GM12878 (cell line): ENCODE measurements around the gene TNFRSF8. TPM values are rescaled to one million over a fixed set of nuclear protein-coding genes. Genes with fewer than 3 reads are reported as not detected.

Experiments used
- ATAC-seq: fragments of 200-7000 bp; cut with Tn5 transposase; 3 replicates; pipeline ENCODE4 v1.9.1; 2020; ENCODE audit warnings: mild to moderate bottlenecking, moderate library complexity
- BruUV-seq: library from RNA; stranded (reverse); fragments of 400-500 nt; replicated peaks from 2 replicates; lab custom pipeline; 2021; lab: Mats Ljungman, UMichigan
- CTCF ChIA-PET: fragments of 300-600 bp; sonication (Branson Sonifier 250); formaldehyde crosslinking; extraction: SDS; loops from one replicate; lab custom pipeline; 2021; ENCODE audit warnings: inconsistent platforms; lab: Yijun Ruan, JAX
- POLR2A ChIA-PET: fragments of 350-600 bp; formaldehyde crosslinking; extraction: SDS; loops from one replicate; lab custom pipeline; 2021; ENCODE audit warnings: inconsistent platforms; lab: Charles Lee
- RAD21 ChIA-PET: fragments of 300-600 bp; sonication (Branson Sonifier 250); formaldehyde crosslinking; loops from one replicate; lab custom pipeline; 2023; ENCODE audit warnings: antibody characterized with exemption; ENCODE audit not compliant: unreplicated experiment; lab: Charles Lee
- SMC1A ChIA-PET: fragments of 300-600 bp; sonication (Branson Sonifier 250); formaldehyde crosslinking; loops from one replicate; lab custom pipeline; 2023; ENCODE audit not compliant: unreplicated experiment, uncharacterized antibody; lab: Charles Lee
- DNase-seq: peaks from one replicate; pipeline ENCODE4 v3.0.0-alpha.2; 2011; ENCODE audit warnings: low read depth, low spot score
- FAIRE-seq: peaks from 3 replicates; lab custom pipeline; 2011; peaks lifted over from hg19 to GRCh38; lab: Jason Lieb, UNC
- H2AFZ ChIP-seq: 2 replicates; pipeline ENCODE4 v1.6.0; 2011; ENCODE audit warnings: low read depth, low read length, control low read depth; ENCODE audit not compliant: control insufficient read depth
- H3K27ac ChIP-seq: 2 replicates; pipeline ENCODE4 v1.5.1; 2011; ENCODE audit warnings: control low read depth; ENCODE audit not compliant: control insufficient read depth, insufficient read depth
- H3K27me3 ChIP-seq, 2 experiments: replicated peaks in 1 of 2; 2 replicates each; pipeline versions ENCODE4 v1.6.0 to v1.6.1; 2011; ENCODE audit warnings: low read length in 1 of 2; ENCODE audit not compliant: control insufficient read depth in 2 of 2, insufficient read depth in 2 of 2
- H3K36me3 ChIP-seq, 2 experiments: 2 replicates each; pipeline ENCODE4 v1.5.1; 2011; ENCODE audit warnings: low read length in 1 of 2; ENCODE audit not compliant: control insufficient read depth in 2 of 2, insufficient read depth in 2 of 2
- H3K4me1 ChIP-seq: 2 replicates; pipeline ENCODE4 v1.6.1; 2011; ENCODE audit warnings: mild to moderate bottlenecking, low read length, moderate library complexity, mixed read lengths; ENCODE audit not compliant: control insufficient read depth, insufficient read depth
- H3K4me2 ChIP-seq: 2 replicates; pipeline ENCODE4 v1.6.0; 2011; ENCODE audit warnings: control low read depth; ENCODE audit not compliant: control insufficient read depth, insufficient read depth
- H3K4me3 ChIP-seq: fragments of 200-600 bp; sonication (generic); 2 replicates; pipeline ENCODE4 v1.5.1; 2016
- H3K79me2 ChIP-seq: 2 replicates; pipeline ENCODE4 v1.6.0; 2011; ENCODE audit warnings: low read length; ENCODE audit not compliant: control insufficient read depth, insufficient read depth
- H3K9ac ChIP-seq: 2 replicates; pipeline ENCODE4 v1.8.0; 2011; ENCODE audit warnings: low read length, control low read depth, mixed read lengths; ENCODE audit not compliant: control insufficient read depth, insufficient read depth
- H3K9me3 ChIP-seq: replicated peaks from 3 replicates; pipeline ENCODE4 v1.5.1; 2011; ENCODE audit warnings: mild to moderate bottlenecking, low read length; ENCODE audit not compliant: control insufficient read depth, insufficient read depth
- H4K20me1 ChIP-seq: 2 replicates; pipeline ENCODE4 v1.6.0; 2011; ENCODE audit not compliant: control insufficient read depth, insufficient read depth
- CBX3 ChIP-seq: fragments of 200-600 bp; sonication (generic); IDR thresholded peaks from 2 replicates; pipeline ENCODE4 v1.6.1; 2016; ENCODE audit warnings: low read depth, borderline replicate concordance
- E2F8 ChIP-seq: fragments of 450-650 bp; IDR thresholded peaks from 2 replicates; pipeline ENCODE4 v1.6.1; 2018; ENCODE audit warnings: mild to moderate bottlenecking, low read depth, moderate library complexity; ENCODE audit not compliant: partially characterized antibody
- ELK1 ChIP-seq: IDR thresholded peaks from 2 replicates; pipeline ENCODE4 v1.6.1; 2012; ENCODE audit warnings: low read depth, low read length, improper control_type of control experiment
- EP300 ChIP-seq, 2 experiments: fragments of 150-350 bp in 1 of 2; IDR thresholded peaks; 2 replicates each; pipeline ENCODE4 v1.6.1; 2011 to 2012; ENCODE audit warnings: low read depth in 2 of 2, low read length in 2 of 2, borderline replicate concordance in 1 of 2, improper control_type of control experiment in 1 of 2, inconsistent platforms in 1 of 2; ENCODE audit not compliant: control insufficient read depth in 1 of 2
- ESRRA ChIP-seq: IDR thresholded peaks from 2 replicates; pipeline ENCODE4 v1.6.1; 2012; ENCODE audit warnings: mild to moderate bottlenecking, low read length, improper control_type of control experiment
- KDM1A ChIP-seq: fragments of 200-600 bp; sonication (generic); IDR thresholded peaks from 2 replicates; pipeline ENCODE4 v1.6.1; 2016; ENCODE audit warnings: borderline replicate concordance
- NBN ChIP-seq: fragments of 450-650 bp; IDR thresholded peaks from 2 replicates; pipeline ENCODE4 v1.6.1; 2016
- NR2F1 ChIP-seq: fragments of 450-650 bp; conservative IDR thresholded peaks from 2 replicates; pipeline ENCODE4 v1.6.1; 2017; ENCODE audit warnings: mild to moderate bottlenecking
- POLR2A ChIP-seq: IDR thresholded peaks from 2 replicates; pipeline ENCODE4 v1.6.1; 2011; ENCODE audit warnings: low read depth, mild to moderate bottlenecking, low read length
- RAD21 ChIP-seq: IDR thresholded peaks from 2 replicates; pipeline ENCODE4 v1.6.1; 2011; ENCODE audit warnings: mild to moderate bottlenecking, low read depth, low read length, moderate library complexity; ENCODE audit not compliant: insufficient read depth
- RELA ChIP-seq: fragments of 450-650 bp; IDR thresholded peaks from 2 replicates; pipeline ENCODE4 v1.8.0; 2014; ENCODE audit warnings: borderline replicate concordance; ENCODE audit not compliant: partially characterized antibody
- SIX5 ChIP-seq: IDR thresholded peaks from 2 replicates; pipeline ENCODE4 v1.6.1; 2011; ENCODE audit warnings: mild to moderate bottlenecking, low read depth, low read length, moderate library complexity; ENCODE audit not compliant: severe bottlenecking
- SREBF1 ChIP-seq: IDR thresholded peaks from 2 replicates; pipeline ENCODE4 v1.6.1; 2012; ENCODE audit warnings: mild to moderate bottlenecking, low read length
- ZNF384 ChIP-seq: IDR thresholded peaks from 2 replicates; pipeline ENCODE4 v1.6.1; 2012; ENCODE audit warnings: low read depth, mild to moderate bottlenecking, low read length, improper control_type of control experiment, borderline replicate concordance
- WGBS: methylation state at CpG from one replicate; pipeline ENCODE4 v1.1.6; 2016; ENCODE audit warnings: low lambda C conversion rate; ENCODE audit not compliant: insufficient replicate concordance, insufficient coverage; ENCODE audit errors: missing lambda C conversion rate; 5-methylcytosine and 5-hydroxymethylcytosine counted together
- in situ Hi-C: fragments of 300-500 bp; cut with MboI; formaldehyde crosslinking; loops from 9 replicates; pipeline ENCODE4 v1.14.3; 2018; ENCODE audit warnings: mixed read lengths
- intact Hi-C: fragments of 100-400 bp; cut with micrococcal nuclease; formaldehyde crosslinking; loops from one replicate; pipeline ENCODE4 v1.14.2; 2022; ENCODE audit not compliant: unreplicated experiment
- polyA plus RNA-seq, 11 experiments: library from polyadenylated mRNA; depleted of rRNA in 4 of 11; unstranded in 6 of 11; stranded (reverse) in 5 of 11; fragments of >200 nt; fragmentation: Nextera tagmentation in 4 of 11; fragmentation: Illumina TruSeq in 1 of 11; extraction: Ambion mirVana in 4 of 11; extraction: Trizol in 1 of 11; gene quantifications; 1 replicate in 1 of 11; 2 replicates in 10 of 11; pipeline versions ENCODE4 v1.2.1 to v1.2.3, GENCODE V29; 2011 to 2016; ENCODE audit warnings: inconsistent platforms in 2 of 11, missing spikeins in 2 of 11, low read depth in 1 of 11
- total RNA-seq, 4 experiments: library from RNA; depleted of rRNA in 3 of 4; stranded (reverse); fragments of >200 nt in 3 of 4; fragmentation: Illumina TruSeq in 1 of 4; extraction: Trizol in 1 of 4; gene quantifications; 2 replicates each; pipeline versions ENCODE4 v1.2.1 to v1.2.3, GENCODE V29; 2013 to 2021
- TF ChIP-seq, protein P1 (sequence below): IDR thresholded peaks from 2 replicates; pipeline ENCODE4 v1.6.1; 2011; ENCODE audit warnings: low read depth, low read length, improper control_type of control experiment, borderline replicate concordance

TNFRSF8 gene
- total and polyA plus RNA-seq, 10 of the 15 experiments (the other 5 are each of a cell fraction or from before 2014, with no cell fraction given): 9.8 to 114 (median 58.8) TPM

DNA sequence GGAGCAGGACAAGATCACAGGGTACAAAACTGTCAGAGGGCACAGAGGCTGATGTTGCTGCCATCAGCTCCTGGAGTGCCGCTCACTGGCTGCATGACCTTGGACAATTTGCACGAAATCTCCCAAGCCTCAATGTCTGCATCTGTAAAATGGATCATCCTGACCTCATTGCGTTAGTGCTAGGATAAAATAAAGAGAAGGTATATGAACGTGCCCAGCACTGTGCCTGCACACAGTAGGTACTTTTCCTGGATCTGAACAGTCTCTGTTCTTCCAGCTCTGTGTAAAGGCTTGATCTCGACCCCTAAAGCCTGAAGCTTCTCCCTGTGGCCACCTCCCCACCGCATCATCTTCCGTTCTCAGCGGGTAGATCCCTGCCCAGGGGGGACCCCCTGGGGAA is 116.6 kb downstream of the TNFRSF8 start:
- no peaks in the 10 kb centered on the region for H3K27me3 ChIP-seq
- ChIA-PET POLR2A (interaction anchor here (1.7 kb wide), 1 partner anchor 10 kb away, joined by 5 read pairs; no protein-coding TSS in a partner anchor), SMC1A (interaction anchor here (0.8 kb wide), 1 partner anchor 20 kb away, joined by 3 read pairs; no protein-coding TSS in a partner anchor), RAD21 (interaction anchor here (1.3 to 1.8 kb wide), 3 partner anchors 19 to 55 kb away, joined by 3 to 5 read pairs (median 4); no protein-coding TSS in a partner anchor), CTCF (interaction anchor here (0.9 to 3.4 kb wide), 3 partner anchors 10 to 55 kb away, joined by 3 to 15 read pairs (median 3); no protein-coding TSS in a partner anchor)
- H3K4me2 ChIP-seq: no peak overlapping the region
- no peaks in the 10 kb centered on the region for H3K9me3 ChIP-seq
- BruUV-seq: no TSS peak
- no peak overlapping the region for H3K4me3 ChIP-seq
- 84% methylated on average over 8 of the region's 8 CpGs for WGBS
- H3K36me3 ChIP-seq: peaks cover 10 to 15% of the 10 kb centered on the region in 2 experiments
- DNase-seq: no peak
- H2AFZ ChIP-seq: no peak overlapping the region
- no peak for ATAC-seq
- intact Hi-C loops (no loop called here), in situ Hi-C loops (no loop called here)
- H3K27ac ChIP-seq: no peak overlapping the region
- H3K79me2 ChIP-seq: peaks cover 51% of the 10 kb centered on the region
- H3K4me1 ChIP-seq: peaks cover 47% of the 10 kb centered on the region
- peaks cover 6% of the 10 kb centered on the region; the same call in 1 of the 2 replicates for H4K20me1 ChIP-seq
- no peak overlapping the region for H3K9ac ChIP-seq
- no peak for FAIRE-seq
- TF ChIP-seq RAD21 (no peak), POLR2A (no peak), SREBF1 (no peak), ZNF384 (no peak), SIX5 (no peak), ELK1 (no peak), EP300 (IDR thresholded peaks at IDR 0.05; ENCODE audit: borderline replicate concordance in 1 of 2, control insufficient read depth in 1 of 2, low read depth in 2 of 2, low read length in 2 of 2) (no peak), RELA (no peak), E2F8 (no peak), CBX3 (no peak), NBN (no peak), ESRRA (no peak), NR2F1 (no peak), KDM1A (no peak)
- TF ChIP-seq, protein P1, sequence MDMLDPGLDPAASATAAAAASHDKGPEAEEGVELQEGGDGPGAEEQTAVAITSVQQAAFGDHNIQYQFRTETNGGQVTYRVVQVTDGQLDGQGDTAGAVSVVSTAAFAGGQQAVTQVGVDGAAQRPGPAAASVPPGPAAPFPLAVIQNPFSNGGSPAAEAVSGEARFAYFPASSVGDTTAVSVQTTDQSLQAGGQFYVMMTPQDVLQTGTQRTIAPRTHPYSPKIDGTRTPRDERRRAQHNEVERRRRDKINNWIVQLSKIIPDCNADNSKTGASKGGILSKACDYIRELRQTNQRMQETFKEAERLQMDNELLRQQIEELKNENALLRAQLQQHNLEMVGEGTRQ: no peak
